OCI-LY7 (cell line): ENCODE data around the gene PLCL1. TPM values are rescaled to one million over a fixed set of nuclear protein-coding genes. Genes with fewer than 3 reads are reported as not detected.

Source experiments
- BruUV-seq: library from RNA; stranded (reverse); fragments of 400-500 nt; replicated peaks from 2 replicates; lab custom pipeline; 2021; lab: Mats Ljungman, UMichigan
- CTCF ChIA-PET: fragments of 300-600 bp; sonication (Branson Sonifier 250); formaldehyde crosslinking; loops from one replicate; lab custom pipeline; 2022; ENCODE audit warnings: antibody characterized with exemption; ENCODE audit not compliant: unreplicated experiment; lab: Charles Lee
- POLR2A ChIA-PET: fragments of 300-600 bp; sonication (Branson Sonifier 250); formaldehyde crosslinking; loops from one replicate; lab custom pipeline; 2022; ENCODE audit warnings: antibody characterized with exemption; lab: Charles Lee
- DNase-seq: peaks from one replicate; pipeline ENCODE4 v3.0.0-alpha.2; 2015; ENCODE audit warnings: low spot score
- H2AFZ ChIP-seq: fragments of 200-600 bp; sonication (generic), shearing (Covaris generic); 2 replicates; pipeline ENCODE4 v1.6.1; 2014; ENCODE audit warnings: mild to moderate bottlenecking, antibody characterized with exemption, low read length, moderate library complexity
- H3K27ac ChIP-seq: fragments of 200-600 bp; sonication (generic); 2 replicates; pipeline ENCODE4 v1.5.1; 2014; ENCODE audit warnings: mixed run types, low read depth, mild to moderate bottlenecking, moderate library complexity, low read length, inconsistent platforms; ENCODE audit not compliant: poor library complexity, severe bottlenecking
- H3K36me3 ChIP-seq: fragments of 200-600 bp; sonication (generic); 2 replicates; pipeline ENCODE4 v1.6.1; 2014; ENCODE audit warnings: mild to moderate bottlenecking, antibody characterized with exemption, low read length, moderate library complexity, mixed read lengths; ENCODE audit not compliant: insufficient read depth
- H3K4me1 ChIP-seq: fragments of 200-600 bp; sonication (generic); 2 replicates; pipeline ENCODE4 v1.5.1; 2014; ENCODE audit warnings: mild to moderate bottlenecking, low read length; ENCODE audit not compliant: insufficient read depth, poor library complexity, severe bottlenecking
- H3K4me2 ChIP-seq: fragments of 200-600 bp; sonication (generic); 2 replicates; pipeline ENCODE4 v1.6.1; 2014; ENCODE audit warnings: mild to moderate bottlenecking, low read length
- H3K4me3 ChIP-seq: fragments of 200-600 bp; sonication (generic); 2 replicates; pipeline ENCODE4 v1.5.1; 2014; ENCODE audit warnings: mild to moderate bottlenecking, low read depth, low read length; ENCODE audit not compliant: poor library complexity, severe bottlenecking
- H3K79me2 ChIP-seq: fragments of 200-600 bp; sonication (generic); 2 replicates; pipeline ENCODE4 v1.6.1; 2016; ENCODE audit warnings: low read depth, mild to moderate bottlenecking, low read length, moderate library complexity, mixed read lengths; ENCODE audit not compliant: insufficient read depth
- H3K9me2 ChIP-seq: fragments of 200-600 bp; sonication (generic); 2 replicates; pipeline ENCODE4 v1.6.1; 2016; ENCODE audit warnings: mild to moderate bottlenecking, low read length, mixed read lengths; ENCODE audit not compliant: insufficient read depth
- H3K9me3 ChIP-seq: fragments of 200-600 bp; sonication (generic); 2 replicates; pipeline ENCODE4 v1.6.1; 2014; ENCODE audit warnings: mild to moderate bottlenecking, mixed run types, low read length, mixed read lengths
- H4K20me1 ChIP-seq: fragments of 200-600 bp; sonication (generic); 2 replicates; pipeline ENCODE4 v1.6.1; 2014; ENCODE audit warnings: mild to moderate bottlenecking, antibody characterized with exemption, low read length, moderate library complexity, mixed read lengths; ENCODE audit not compliant: insufficient read depth
- CTCF ChIP-seq: fragments of 200-600 bp; sonication (generic); conservative IDR thresholded peaks from 2 replicates; pipeline ENCODE4 v1.5.1; 2014; ENCODE audit warnings: mild to moderate bottlenecking, antibody characterized with exemption, low read length, moderate library complexity, mixed read lengths
- EZH2phosphoT487 ChIP-seq: fragments of 200-600 bp; sonication (generic); IDR thresholded peaks from 2 replicates; pipeline ENCODE4 v1.6.1; 2018; ENCODE audit warnings: low read depth, borderline replicate concordance, mild to moderate bottlenecking, mixed run types, antibody characterized with exemption, low read length, moderate library complexity, mixed read lengths
- intact Hi-C: fragments of 100-400 bp; cut with micrococcal nuclease; formaldehyde crosslinking; loops from one replicate; pipeline ENCODE4 v1.10.0; 2022; ENCODE audit not compliant: unreplicated experiment
- total RNA-seq, 2 experiments: library from RNA; depleted of rRNA in 1 of 2; stranded (reverse); fragments of >200 nt in 1 of 2; shearing (Covaris generic) in 1 of 2; gene quantifications; 2 replicates each; pipeline ENCODE4 v1.2.3, GENCODE V29; 2014 to 2022

PLCL1 gene
- total RNA-seq, 2 experiments from 2014 or later = 0.03 TPM; not detected in 1

GRCh38 chr2:198096965-198097364 is 292.6 kb downstream of the PLCL1 start:
- Histone ChIP-seq H3K9me2 (no peaks in the 10 kb centered on the region), H3K4me2 (no peak overlapping the region), H3K9me3 (no peaks in the 10 kb centered on the region), H2AFZ (no peak overlapping the region), H3K4me1 (no peaks in the 10 kb centered on the region), H3K79me2 (no peaks in the 10 kb centered on the region), H3K36me3 (no peaks in the 10 kb centered on the region), H4K20me1 (no peaks in the 10 kb centered on the region), H3K4me3 (no peak overlapping the region), H3K27ac (no peak overlapping the region)
- TF ChIP-seq CTCF (no peak), EZH2phosphoT487 (no peak)
- intact Hi-C loops = no loop called here
- DNase-seq = no peak
- no TSS peak for BruUV-seq
- CTCF ChIA-PET = no interaction called here
- POLR2A ChIA-PET = no interaction called here

GRCh38 chr2:198097630-198098029 is 293.2 kb downstream of the PLCL1 start:
- H3K9me3 ChIP-seq = no peaks in the 10 kb centered on the region
- no peak overlapping the region for H2AFZ ChIP-seq
- no TSS peak for BruUV-seq
- H3K4me1 ChIP-seq = no peaks in the 10 kb centered on the region
- no peak for TF ChIP-seq CTCF
- TF ChIP-seq EZH2phosphoT487 = no peak
- ChIA-PET POLR2A (no interaction called here), CTCF (no interaction called here)
- no peaks in the 10 kb centered on the region for H3K9me2 ChIP-seq
- DNase-seq = no peak
- no peak overlapping the region for H3K4me3 ChIP-seq
- H3K4me2 ChIP-seq = no peak overlapping the region
- H3K27ac ChIP-seq = no peak overlapping the region
- intact Hi-C loops = no loop called here
- no peaks in the 10 kb centered on the region for H3K79me2 ChIP-seq
- H3K36me3 ChIP-seq = no peaks in the 10 kb centered on the region
- no peaks in the 10 kb centered on the region for H4K20me1 ChIP-seq

- H3K27ac ChIP-seq = no peak overlapping the region
- H3K4me3 ChIP-seq = no peak overlapping the region
- no peak overlapping the region for H3K4me2 ChIP-seq
- BruUV-seq = no TSS peak
- no peak for DNase-seq
- no peaks in the 10 kb centered on the region for H3K9me2 ChIP-seq
- H4K20me1 ChIP-seq = no peaks in the 10 kb centered on the region
- no peaks in the 10 kb centered on the region for H3K9me3 ChIP-seq
- H2AFZ ChIP-seq = no peak overlapping the region
- no peaks in the 10 kb centered on the region for H3K36me3 ChIP-seq
- CTCF ChIA-PET = no interaction called here
- POLR2A ChIA-PET = interaction anchor here (0.6 to 1.1 kb wide), 2 partner anchors 9 to 701 kb away, joined by 3 read pairs; no protein-coding TSS in a partner anchor
- H3K79me2 ChIP-seq = no peaks in the 10 kb centered on the region
- TF ChIP-seq CTCF = no peak
- H3K4me1 ChIP-seq = no peaks in the 10 kb centered on the region
- intact Hi-C loops = no loop called here
Measured at GRCh38 chr2:198098386-198098785, 294.0 kb downstream of the PLCL1 start.
